H1 (cell line): ENCODE data around the gene ERVMER34-1. TPM values are rescaled to one million over a fixed set of nuclear protein-coding genes. Genes with fewer than 3 reads are reported as not detected.

ENCODE experiments used
- ASH2L ChIP-seq: fragments of 200-600, 300-600 bp; sonication (generic); IDR thresholded peaks from one replicate; pipeline ENCODE4 v1.7.1; 2017; ENCODE audit warnings: low read length
- CBX8 ChIP-seq: fragments of 300-800, 300-1000 bp; sonication (generic); IDR thresholded peaks from 2 replicates; pipeline ENCODE4 v1.7.1; 2016; ENCODE audit warnings: low read depth, low read length, borderline replicate concordance
- CHD1 ChIP-seq: IDR thresholded peaks from 2 replicates; pipeline ENCODE4 v1.6.1; 2012; ENCODE audit warnings: low read depth, low read length, improper control_type of control experiment
- CTBP2 ChIP-seq: IDR thresholded peaks from 2 replicates; pipeline ENCODE4 v1.7.0; 2011; ENCODE audit warnings: borderline replicate concordance, mild to moderate bottlenecking, moderate library complexity, mixed read lengths, low read length; ENCODE audit not compliant: insufficient read depth, insufficient read length
- HDAC2 ChIP-seq, 2 experiments: fragments of 300-600 bp in 1 of 2; sonication (generic) in 1 of 2; IDR thresholded peaks; 2 replicates each; pipeline ENCODE4 v1.6.1; 2011 to 2012; ENCODE audit warnings: low read depth in 2 of 2, low read length in 2 of 2, mild to moderate bottlenecking in 2 of 2, moderate library complexity in 2 of 2, borderline replicate concordance in 1 of 2, inconsistent platforms in 1 of 2
- JUN ChIP-seq: IDR thresholded peaks from 2 replicates; pipeline ENCODE4 v1.6.1; 2011; ENCODE audit warnings: low read depth, mild to moderate bottlenecking, improper control_type of control experiment, low read length
- KDM5A ChIP-seq: fragments of 200-600 bp; IDR thresholded peaks from 2 replicates; pipeline ENCODE4 v1.7.1; 2012; ENCODE audit warnings: mild to moderate bottlenecking, low read length, inconsistent platforms, mixed read lengths
- MAFK ChIP-seq: IDR thresholded peaks from 2 replicates; pipeline ENCODE4 v1.6.1; 2012; ENCODE audit warnings: low read depth, mild to moderate bottlenecking, improper control_type of control experiment, low read length
- NRF1 ChIP-seq: IDR thresholded peaks from 2 replicates; pipeline ENCODE4 v1.6.1; 2011; ENCODE audit warnings: mild to moderate bottlenecking, low read depth, low read length, improper control_type of control experiment
- PHF8 ChIP-seq: fragments of 200-600 bp; sonication (generic); conservative IDR thresholded peaks from 2 replicates; pipeline ENCODE4 v1.7.1; 2012; ENCODE audit warnings: low read depth, mild to moderate bottlenecking, inconsistent platforms, low read length, moderate library complexity
- POLR2A ChIP-seq, 2 experiments: IDR thresholded peaks; 1 replicate in 1 of 2; 2 replicates in 1 of 2; pipeline ENCODE4 v1.6.1; 2011; ENCODE audit warnings: low read depth in 2 of 2, low read length in 2 of 2, mild to moderate bottlenecking in 2 of 2; ENCODE audit errors: control extremely low read depth in 1 of 2
- SAP30 ChIP-seq: fragments of 300-600 bp; sonication (generic); IDR thresholded peaks from 2 replicates; pipeline ENCODE4 v1.7.1; 2012; ENCODE audit warnings: low read length, moderate library complexity, mild to moderate bottlenecking, inconsistent platforms; ENCODE audit not compliant: insufficient read depth, insufficient replicate concordance
- TAF1 ChIP-seq: IDR thresholded peaks from 2 replicates; pipeline ENCODE4 v1.6.1; 2011; ENCODE audit warnings: mild to moderate bottlenecking, low read depth, low read length
- TBP ChIP-seq: IDR thresholded peaks from 2 replicates; pipeline ENCODE4 v1.6.1; 2011; ENCODE audit warnings: low read depth, low read length, improper control_type of control experiment
- USF2 ChIP-seq: IDR thresholded peaks from 2 replicates; pipeline ENCODE4 v1.6.1; 2011; ENCODE audit warnings: low read length, improper control_type of control experiment
- polyA plus RNA-seq, 7 experiments: library from polyadenylated mRNA; depleted of rRNA in 3 of 7; stranded (reverse) in 5 of 7; unstranded in 2 of 7; fragments of >200 nt in 5 of 7; fragments of 200-250 nt in 2 of 7; gene quantifications; 1 replicate in 5 of 7; 2 replicates in 1 of 7; 4 replicates in 1 of 7; pipeline versions ENCODE4 v1.2.1 to v1.2.3, GENCODE V29; 2011 to 2013; ENCODE audit warnings: missing spikeins in 2 of 7, mixed read lengths in 2 of 7
- total RNA-seq: library from RNA; stranded (reverse); fragmentation: NEBNext Ultra II Directional; extraction: Animal tissue kit (Norgen Biotek cat#: 25700); gene quantifications from 2 replicates; pipeline ENCODE4 v1.2.1, GENCODE V29; 2021
- TF ChIP-seq, protein P1 (sequence below): IDR thresholded peaks from 2 replicates; pipeline ENCODE4 v1.6.1; 2012; ENCODE audit warnings: inconsistent platforms
- TF ChIP-seq, protein P2 (sequence below): IDR thresholded peaks from 2 replicates; pipeline ENCODE4 v1.6.1; 2011; ENCODE audit warnings: low read depth, mild to moderate bottlenecking, low read length; ENCODE audit not compliant: insufficient read depth
- TF ChIP-seq, protein P3 (sequence below), 3 experiments: IDR thresholded peaks; 1 replicate in 2 of 3; 2 replicates in 1 of 3; pipeline versions ENCODE4 v1.5.1 to v1.6.1; 2011; ENCODE audit warnings: low read length in 3 of 3, mild to moderate bottlenecking in 3 of 3, inconsistent platforms in 2 of 3, low read depth in 1 of 3, moderate library complexity in 1 of 3; ENCODE audit not compliant: insufficient read depth in 1 of 3; ENCODE audit errors: control extremely low read depth in 1 of 3

ERVMER34-1 gene
- total and polyA plus RNA-seq, 2 of the 8 experiments (the other 6 are each of a cell fraction or from before 2014, with no cell fraction given), result 14.2 to 34.3 TPM

GRCh38 chr4:52712251-52713130 lies 38.7 kb downstream of the ERVMER34-1 start (continued):
- TF ChIP-seq PHF8, result peak; percentile 80
- peak; percentile 16 for TF ChIP-seq SAP30
- TF ChIP-seq, protein P1, sequence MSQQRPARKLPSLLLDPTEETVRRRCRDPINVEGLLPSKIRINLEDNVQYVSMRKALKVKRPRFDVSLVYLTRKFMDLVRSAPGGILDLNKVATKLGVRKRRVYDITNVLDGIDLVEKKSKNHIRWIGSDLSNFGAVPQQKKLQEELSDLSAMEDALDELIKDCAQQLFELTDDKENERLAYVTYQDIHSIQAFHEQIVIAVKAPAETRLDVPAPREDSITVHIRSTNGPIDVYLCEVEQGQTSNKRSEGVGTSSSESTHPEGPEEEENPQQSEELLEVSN, result 0 out of 2 replicates have a peak, but pooled peaks have one; percentile 8
- peak; percentile 96 for TF ChIP-seq TBP
- TF ChIP-seq KDM5A, result peak; percentile 27; the same call in 1 of the 2 replicates
- peak; percentile 33 for TF ChIP-seq CTBP2
- TF ChIP-seq USF2, result peak; percentile 45; the same call in 1 of the 2 replicates
- no peak for TF ChIP-seq JUN
- TF ChIP-seq, protein P2, sequence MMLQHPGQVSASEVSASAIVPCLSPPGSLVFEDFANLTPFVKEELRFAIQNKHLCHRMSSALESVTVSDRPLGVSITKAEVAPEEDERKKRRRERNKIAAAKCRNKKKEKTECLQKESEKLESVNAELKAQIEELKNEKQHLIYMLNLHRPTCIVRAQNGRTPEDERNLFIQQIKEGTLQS, result no peak
- TF ChIP-seq, protein P3, sequence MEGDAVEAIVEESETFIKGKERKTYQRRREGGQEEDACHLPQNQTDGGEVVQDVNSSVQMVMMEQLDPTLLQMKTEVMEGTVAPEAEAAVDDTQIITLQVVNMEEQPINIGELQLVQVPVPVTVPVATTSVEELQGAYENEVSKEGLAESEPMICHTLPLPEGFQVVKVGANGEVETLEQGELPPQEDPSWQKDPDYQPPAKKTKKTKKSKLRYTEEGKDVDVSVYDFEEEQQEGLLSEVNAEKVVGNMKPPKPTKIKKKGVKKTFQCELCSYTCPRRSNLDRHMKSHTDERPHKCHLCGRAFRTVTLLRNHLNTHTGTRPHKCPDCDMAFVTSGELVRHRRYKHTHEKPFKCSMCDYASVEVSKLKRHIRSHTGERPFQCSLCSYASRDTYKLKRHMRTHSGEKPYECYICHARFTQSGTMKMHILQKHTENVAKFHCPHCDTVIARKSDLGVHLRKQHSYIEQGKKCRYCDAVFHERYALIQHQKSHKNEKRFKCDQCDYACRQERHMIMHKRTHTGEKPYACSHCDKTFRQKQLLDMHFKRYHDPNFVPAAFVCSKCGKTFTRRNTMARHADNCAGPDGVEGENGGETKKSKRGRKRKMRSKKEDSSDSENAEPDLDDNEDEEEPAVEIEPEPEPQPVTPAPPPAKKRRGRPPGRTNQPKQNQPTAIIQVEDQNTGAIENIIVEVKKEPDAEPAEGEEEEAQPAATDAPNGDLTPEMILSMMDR (IDR thresholded peaks at IDR 0.05; ENCODE audit: control extremely low read depth in 1 of 3, insufficient read depth in 1 of 3, low read depth in 1 of 3, low read length in 3 of 3), result no peak
- peak in 1 of 2 experiments; percentile 31; a peak in 1 of 4 replicates for TF ChIP-seq HDAC2 (IDR thresholded peaks at IDR 0.05; ENCODE audit: borderline replicate concordance in 1 of 2, low read depth in 2 of 2, low read length in 2 of 2)
- TF ChIP-seq CHD1, result no peak
- no peak for TF ChIP-seq MAFK
- TF ChIP-seq ASH2L, result peak; percentile 49
- TF ChIP-seq POLR2A (IDR thresholded peaks at IDR 0.05; ENCODE audit: control extremely low read depth in 1 of 2, low read depth in 2 of 2, low read length in 2 of 2), result peak; percentile 92 to 93
- no peak for TF ChIP-seq CBX8
- TF ChIP-seq NRF1, result peak; percentile 26; the same call in 1 of the 2 replicates
- peak; percentile 99 for TF ChIP-seq TAF1
